ENCODE measurements around the gene HOXA13.

The HOXA13 gene

DNA sequence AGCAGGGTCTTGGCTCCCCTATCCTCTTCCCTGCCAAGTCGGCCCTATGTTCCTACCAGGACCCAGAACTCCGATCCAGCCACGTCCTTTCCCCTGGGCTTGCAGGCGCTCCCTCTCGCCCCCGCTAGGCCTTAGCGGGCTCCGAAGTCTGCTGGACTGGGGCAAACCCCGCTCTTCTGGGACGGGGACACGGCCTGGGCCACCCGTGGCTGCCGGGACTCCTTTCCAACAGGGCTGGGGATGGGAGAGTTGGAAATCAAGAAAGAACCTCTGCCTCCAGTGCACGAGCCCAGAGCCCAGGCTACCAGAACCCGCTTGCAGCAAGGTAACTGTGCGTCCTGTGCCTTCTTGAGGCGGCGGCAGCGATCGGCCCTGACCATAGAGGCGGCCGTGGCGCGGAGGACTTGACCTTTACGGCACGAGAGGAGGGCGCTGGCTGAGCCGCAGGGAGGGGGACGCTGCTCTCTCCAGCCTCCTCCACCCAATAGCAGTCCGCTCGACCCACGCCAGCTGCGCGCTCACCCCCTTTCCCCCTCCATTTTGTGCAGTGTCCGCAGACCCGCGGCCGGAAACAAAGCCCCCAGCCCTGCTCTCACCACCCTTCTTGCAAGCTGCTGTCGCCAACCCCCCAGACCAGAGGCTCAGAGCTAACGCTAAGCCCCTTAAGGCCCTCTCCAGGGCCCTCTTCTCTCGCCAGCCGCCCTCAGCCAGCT lies 7.9 kb downstream of the HOXA13 start:
- no peak for DNase-seq

- no peak for DNase-seq
Measured at GRCh38 chr7:27191161-27191731, 8.6 kb downstream of the HOXA13 start.

DNA sequence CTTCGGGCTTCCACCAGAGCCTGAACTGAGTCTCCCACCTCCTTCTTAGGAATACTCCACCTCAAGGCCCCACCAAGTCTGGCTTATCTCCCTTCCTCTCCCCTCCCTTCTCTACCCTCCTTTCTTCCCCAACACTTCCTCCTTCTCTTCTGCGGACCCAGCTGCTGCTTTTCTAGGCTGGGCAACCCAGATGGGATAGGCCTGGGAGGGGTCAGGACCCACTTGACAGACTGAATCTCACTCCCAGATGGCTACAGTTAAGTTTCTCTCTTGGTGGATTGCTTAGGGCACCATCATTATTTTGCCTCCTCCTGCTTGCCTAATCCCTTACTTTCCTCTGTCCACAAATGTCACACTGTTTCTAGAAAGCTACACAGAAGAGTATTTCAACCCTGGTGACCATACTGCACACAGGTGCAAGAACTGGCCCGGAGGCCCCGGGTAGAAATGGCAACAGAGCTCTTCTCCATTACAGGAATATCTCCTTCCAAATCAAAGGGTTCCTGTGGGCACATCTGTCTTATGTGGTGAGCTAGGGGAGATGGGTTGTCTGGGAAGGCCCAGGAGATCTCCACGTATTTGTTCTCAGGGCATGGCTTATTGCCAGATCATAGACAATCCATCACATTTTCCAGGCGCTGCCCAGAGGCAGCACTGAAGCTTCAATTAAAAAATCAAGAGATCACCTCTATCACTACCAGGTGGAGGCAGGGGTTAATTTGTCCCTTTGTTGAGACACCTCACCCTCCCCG lies 9.7 kb downstream of the HOXA13 start:
- DNase-seq, result no peak

DNA sequence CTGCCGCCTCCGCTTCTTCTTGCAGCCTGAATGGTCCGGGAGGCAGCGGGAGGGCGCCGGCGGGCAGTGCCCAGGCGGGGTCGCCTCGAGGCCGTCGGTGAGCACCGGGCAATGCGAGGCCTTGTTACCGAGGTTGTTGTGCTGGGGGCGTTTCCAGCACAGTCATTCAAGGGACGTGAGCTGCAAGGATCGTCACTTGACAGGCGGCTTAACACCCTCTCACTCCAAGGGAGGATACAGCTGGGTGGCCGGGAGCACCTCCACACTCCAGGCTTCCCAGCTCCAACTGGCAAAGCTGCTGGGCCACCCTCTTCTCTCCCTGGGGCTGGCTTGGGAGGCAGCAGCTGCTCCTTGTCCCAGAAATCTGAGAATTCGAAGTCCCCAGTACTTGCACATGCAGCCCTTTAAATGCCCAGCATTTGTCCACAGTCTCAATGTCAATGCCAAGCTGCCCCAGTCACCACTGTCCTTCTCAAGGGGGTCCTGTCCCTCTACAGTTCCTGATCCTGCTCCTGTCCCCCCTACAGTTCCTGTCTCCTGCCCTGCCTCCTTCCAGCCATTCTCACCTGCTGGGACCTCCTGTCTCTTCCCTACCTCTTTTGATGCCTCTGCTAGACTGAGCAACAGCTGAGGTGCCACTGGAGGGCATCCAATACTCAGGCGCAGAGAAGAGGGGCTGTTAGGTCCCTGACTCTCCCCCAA lies 10.4 kb downstream of the HOXA13 start:
- no peak for DNase-seq

DNA sequence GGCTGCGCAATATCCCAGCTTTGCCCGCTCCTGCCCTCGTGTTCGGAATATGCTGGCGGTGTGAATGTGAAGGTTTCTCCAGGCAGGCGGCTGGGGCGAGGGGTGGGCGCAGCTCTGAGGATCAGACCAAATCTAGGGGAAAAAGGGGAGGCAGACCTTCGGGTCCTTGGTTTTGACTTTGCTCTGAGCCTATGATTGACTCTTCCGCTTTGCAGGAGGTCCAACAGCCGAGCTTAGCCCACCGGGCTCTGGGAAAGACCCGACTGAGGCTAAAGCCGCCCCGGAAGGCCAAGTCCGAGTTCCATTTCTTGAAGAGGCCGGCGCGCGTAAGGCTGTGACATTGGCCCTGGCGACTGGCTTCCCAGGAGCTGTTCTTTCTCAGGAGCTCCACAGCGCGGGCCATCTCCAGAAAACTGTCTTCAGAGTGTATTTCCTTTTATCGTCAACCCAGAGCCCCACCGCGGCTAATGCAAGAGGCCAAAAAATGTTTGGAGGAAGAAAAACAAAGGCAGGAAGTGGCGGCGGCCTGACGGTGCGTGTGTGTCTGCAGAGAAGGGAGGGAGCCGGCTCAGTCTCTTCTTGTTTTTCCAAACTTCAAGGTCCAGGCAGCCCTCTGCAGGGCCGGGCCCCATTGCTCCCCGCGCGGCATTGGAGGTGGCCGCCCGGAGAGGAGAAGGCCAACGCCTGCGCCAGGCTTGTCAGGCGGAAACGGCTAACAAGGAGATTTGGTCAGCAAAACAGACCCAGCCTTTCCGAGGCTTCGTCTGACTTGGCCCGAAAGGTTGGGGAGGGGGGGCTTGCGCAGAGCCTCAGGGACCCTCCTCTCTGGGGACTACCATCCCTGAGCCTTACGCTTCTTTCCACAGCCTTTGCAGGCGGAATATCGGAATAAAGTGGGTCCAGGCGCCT lies 11.3 kb downstream of the HOXA13 start:
- DNase-seq, result no peak

DNA sequence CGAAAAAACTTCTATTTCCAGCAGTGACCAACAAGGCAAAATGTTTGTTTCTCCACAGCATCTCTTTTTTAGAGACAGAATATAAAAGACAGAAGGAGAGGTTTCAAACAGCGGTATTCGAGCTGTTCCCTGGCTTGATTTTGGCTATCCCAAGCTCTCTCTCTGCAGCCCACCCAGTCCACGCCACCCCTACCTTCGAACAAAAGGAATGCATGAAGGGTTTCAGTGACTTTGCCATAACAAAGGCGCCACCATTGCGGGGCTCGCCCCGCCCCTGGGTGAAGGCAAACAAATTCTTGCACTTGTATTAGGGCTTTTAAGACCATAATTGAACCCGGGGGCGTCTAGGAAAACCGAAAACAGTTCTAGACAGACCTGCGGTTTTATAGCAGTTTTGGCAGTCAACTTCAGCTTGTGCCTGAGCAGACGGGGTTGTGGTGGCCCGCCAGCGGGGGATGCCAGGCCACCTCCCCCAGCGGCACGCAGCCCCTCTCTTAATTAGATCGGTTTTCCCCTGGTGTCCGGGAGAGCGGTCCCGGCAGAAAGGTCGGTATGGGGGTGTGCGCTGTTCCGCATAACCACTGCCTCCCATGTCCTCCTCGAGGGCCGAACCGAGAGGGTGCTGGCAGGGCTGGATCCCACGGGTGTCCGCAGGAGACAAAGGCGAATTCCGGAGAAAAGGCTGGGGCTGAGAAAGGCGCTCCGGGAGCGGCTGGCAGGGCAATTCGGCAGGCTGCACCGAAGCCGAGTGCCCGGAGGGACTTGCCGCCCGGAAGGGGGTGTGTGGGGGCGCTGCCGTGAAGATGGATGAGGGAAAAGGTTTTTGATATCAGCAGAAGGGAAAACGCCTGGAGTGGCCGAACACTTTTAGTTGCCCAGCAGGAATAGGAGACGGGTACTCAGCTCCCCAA lies 12.2 kb downstream of the HOXA13 start:
- no peak for DNase-seq

- DNase-seq, result no peak
Measured at GRCh38 chr7:27186668-27187474, 13.0 kb downstream of the HOXA13 start.

DNA sequence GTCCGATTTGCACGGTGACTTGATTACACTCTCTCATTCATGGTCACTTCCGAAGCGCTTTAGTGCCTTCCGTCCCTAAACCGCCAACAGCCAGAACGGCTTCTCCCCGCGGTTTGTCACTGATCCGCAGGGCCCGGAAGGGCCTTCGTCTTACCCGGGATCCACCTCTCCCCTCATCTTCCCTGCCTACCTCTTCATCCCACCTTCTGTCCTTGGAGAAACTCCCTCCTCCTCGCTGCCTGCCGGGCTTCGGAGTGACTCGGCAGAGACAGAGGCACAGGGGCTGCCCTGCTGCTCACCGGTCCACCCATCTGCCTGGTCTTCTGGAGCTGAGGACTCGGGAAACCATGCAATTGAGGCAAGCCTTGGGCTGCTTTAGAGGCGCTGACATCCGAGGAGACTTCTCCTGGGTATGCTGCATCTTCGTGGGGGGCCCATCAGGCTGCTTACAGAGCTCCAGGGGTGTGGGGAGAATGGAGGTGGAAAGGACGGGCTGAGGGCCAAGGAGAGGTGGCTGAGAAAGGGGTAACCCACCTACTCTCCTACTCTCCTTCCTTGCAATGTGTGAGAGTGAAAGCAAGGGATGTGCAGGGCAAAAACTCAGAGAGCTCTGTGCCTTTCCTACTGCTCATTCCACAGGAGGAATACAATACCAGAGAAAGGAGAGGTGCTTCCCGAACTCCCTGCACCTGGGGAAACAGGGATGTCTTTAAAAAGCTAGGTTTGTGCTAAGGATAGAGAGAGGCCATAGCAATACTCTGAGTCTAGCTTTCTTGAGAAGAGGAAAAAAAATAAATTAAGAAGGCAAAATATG lies 13.8 kb downstream of the HOXA13 start:
- no peak for DNase-seq

DNA sequence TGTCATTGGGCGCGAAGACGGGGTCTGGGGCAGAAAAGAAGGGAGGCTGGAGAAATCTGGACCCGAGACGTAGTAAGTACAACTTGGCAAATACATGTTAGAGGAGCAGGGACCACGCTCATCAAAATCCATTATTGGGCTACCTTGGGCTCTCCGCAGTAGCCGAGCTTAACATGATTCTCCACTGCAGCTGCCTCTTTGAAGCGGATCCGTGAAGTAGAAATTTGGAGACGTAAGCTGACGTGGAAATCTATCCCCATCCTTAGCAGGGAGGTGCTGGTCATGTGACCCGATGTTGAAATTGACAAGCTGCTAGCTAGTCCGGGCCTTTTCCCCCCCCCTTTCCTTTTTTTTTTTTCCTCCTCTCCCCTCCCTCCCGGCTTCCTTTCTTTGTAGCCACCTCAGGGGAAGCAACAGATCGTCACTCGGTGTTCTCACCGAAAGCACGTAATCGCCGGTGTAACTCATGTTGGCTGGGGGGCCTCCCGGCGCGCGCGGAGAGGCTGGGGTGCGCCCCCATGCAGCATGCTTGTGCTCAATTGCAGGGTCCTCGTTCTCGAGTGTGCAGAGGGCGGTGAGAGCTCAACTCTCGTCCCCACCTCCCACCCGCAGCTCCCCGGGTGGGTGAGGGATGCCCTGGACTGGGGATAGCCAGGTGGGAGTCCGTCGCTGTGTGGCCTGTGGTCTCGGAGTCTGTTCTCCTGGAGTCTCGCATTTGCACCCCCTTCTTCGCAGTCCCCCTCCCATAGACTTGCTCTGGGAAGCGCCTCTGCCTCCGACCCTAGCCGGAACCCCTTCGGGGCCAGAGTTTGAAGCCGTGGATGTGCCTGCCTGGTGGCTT lies 14.7 kb downstream of the HOXA13 start, which contains the start of gene HOXA11:
TSS of gene HOXA11 (minus strand) at position 220 of the 841 bp plus-strand sequence. CDS start at position 132, 88 bp downstream.
- no peak for DNase-seq

DNA sequence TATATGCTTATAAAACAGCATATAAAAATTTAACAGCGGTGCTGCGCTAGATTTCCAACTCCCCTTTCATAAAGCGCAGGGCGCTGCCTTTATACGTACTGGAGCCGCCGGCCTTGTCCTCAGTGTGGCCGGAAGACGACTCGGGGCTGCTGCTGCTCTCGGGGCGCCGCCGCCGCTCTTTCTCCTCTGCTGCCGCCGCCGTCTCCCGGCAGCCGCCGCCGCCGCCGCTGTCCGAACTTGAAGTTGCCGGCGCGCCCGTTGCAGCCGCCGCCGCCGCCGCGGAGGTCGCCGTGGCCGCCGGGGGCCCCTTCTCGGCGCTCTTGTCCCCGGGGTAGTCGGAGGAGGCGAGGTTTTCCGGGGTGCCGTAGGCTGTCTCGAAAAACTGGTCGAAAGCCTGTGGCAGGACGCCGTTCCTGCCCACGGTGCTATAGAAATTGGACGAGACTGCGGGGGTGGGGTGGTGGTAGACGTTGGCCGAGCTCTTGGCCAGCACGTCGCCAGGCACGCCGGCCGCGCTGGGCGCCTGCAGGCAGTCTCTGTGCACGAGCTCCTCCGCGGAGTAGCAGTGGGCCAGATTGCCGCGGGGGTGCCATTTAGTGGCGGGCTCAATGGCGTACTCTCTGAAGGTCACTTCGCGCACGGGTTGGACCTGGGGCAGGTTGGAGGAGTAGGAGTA lies 15.4 kb downstream of the HOXA13 start:
- DNase-seq, result no peak

GRCh38 chr7:27183682-27184336 lies 16.1 kb downstream of the HOXA13 start:
- DNase-seq, result no peak

DNA sequence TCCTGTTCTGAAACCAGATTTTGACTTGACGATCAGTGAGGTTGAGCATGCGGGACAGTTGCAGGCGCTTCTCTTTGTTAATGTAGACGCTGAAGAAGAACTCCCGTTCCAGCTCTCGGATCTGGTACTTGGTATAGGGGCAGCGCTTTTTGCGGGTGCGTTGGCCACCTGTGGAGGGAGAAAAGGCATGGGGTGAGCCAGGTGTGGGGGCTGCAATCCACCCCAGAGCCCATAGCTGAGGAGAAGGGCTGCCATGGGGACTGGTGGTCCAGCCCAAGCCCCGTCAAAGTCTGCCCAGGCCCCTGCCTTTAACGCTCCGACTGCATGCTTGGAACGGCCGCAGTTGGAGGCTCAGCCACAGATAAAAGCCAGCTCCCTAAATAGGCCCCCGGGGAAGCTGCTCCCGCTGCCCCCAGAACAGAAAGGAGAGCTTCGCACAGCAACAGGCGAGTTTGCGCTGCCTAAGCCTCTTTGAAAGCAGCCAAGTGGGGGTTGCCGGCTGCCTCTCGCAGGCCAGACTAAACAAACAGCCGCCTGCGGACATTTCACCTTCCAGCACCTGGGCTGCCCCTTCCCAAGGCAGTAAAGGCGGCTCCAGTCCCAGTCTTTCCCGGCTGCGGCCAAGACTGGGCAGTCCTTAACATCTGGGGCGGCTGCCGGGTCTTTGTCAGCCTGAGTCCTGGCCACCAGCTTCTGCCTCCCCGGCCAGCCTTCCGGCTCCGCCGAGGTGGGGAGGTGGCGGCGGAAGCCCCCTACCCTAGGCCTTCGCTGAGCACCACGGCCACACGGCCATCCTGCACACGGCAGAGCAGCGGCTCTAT lies 16.8 kb downstream of the HOXA13 start:
- no peak for DNase-seq

DNA sequence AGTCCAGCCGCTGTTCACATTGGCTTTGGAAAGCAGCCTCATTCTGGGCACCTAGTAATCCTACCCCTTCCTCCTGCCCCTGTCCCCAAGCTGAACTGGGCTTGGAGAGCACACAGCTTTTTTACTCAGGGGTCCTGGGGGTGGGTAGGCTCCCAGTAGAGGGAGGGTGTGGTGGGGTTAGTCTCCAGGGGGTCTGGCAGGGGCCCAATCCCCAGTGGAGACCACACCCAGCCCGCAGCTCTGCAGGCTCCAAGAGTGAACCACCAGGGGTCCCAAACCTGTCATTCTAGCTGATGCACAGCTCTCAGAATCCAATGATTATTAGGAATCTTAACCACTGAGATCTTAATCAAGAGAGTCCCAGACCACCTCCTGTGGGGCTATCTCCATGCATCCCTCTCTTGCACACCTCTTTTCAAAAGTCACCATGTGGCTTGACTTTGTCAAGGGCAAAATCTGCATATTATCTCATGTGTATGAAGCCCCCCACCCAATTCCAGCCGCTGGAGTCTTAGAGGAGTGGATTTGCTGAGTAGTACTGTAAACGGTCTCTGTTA lies 17.5 kb downstream of the HOXA13 start:
- no peak for DNase-seq

DNA sequence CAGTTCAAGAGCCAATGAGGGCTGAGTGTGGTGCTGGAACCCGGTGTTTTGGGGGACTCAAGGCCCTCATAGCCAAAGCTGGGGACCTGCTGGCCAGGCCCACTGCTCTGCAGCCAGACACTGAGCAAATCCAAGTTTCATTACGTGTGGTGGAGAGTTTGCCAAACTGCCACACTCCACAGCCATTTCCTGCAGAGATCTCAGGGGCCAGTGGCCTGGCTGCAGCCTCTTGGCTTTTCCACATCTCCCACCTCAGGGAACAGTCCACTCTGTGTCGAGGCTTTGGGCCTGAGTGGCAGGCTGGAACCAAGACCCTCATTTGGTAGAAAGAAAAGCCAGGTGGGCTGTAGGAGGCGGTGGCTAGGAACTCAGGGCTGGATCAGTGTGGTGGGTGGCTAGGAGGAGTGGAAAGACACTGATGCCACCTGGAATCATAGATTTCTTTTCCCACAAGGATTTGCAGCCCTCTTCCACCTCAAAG lies 18.1 kb downstream of the HOXA13 start:
- no peak for DNase-seq

Measured in SHP77 (cell line).